Stimulated activated CD4-positive, alpha-beta T cell treated with anti-CD3 and anti-CD28 coated beads, Interleukin-1b, Interleukin-23, amount 100 ng/mL, for 4 hours (primary cell): Measurements from ENCODE around the gene LSM12.
A peak's percentile ranks its signal among the peaks of the same experiment; 100 is the strongest.
"Not testable (repeated sequence)": the region's sequence is repeated elsewhere in the genome, so short reads cannot be mapped to it uniquely, and the experiment has no call there.

Experiments
- DNase-seq, 2 donors: peaks; one replicate each; pipeline ENCODE4 v3.0.0-alpha.2; 2020; ENCODE audit warnings: low read depth in 2 of 2

LSM12 gene

GRCh38 chr17:44007346-44008204 is 58.9 kb downstream of the LSM12 start:
- no peak for DNase-seq

- DNase-seq, result peak; percentile 98 to 99
Observed at GRCh38 chr17:44006598-44007345, 59.7 kb downstream of the LSM12 start.

GRCh38 chr17:44006272-44006597 is 60.2 kb downstream of the LSM12 start:
- DNase-seq, result no peak

GRCh38 chr17:44005527-44006271 is 60.8 kb downstream of the LSM12 start:
- no peak for DNase-seq

GRCh38 chr17:44004761-44005526 is 61.5 kb downstream of the LSM12 start:
- DNase-seq, result no peak

- DNase-seq, result no peak
Observed at GRCh38 chr17:44004077-44004760, 62.3 kb downstream of the LSM12 start, which contains the start of gene NAGS. NAGS (plus strand) TSS chr17:44004622; CDS start chr17:44004664, 42 bp downstream.

- DNase-seq, result no peak
Observed at GRCh38 chr17:44002141-44002848, 64.2 kb downstream of the LSM12 start.

GRCh38 chr17:44001461-44001920 is 65.0 kb downstream of the LSM12 start:
- no peak for DNase-seq

GRCh38 chr17:44000871-44001460 is 65.5 kb downstream of the LSM12 start:
- no peak for DNase-seq

GRCh38 chr17:44000141-44000860 is 66.2 kb downstream of the LSM12 start:
- no peak for DNase-seq

GRCh38 chr17:43999024-43999423 is 67.4 kb downstream of the LSM12 start:
- no peak for DNase-seq

GRCh38 chr17:43998552-43998951 is 67.9 kb downstream of the LSM12 start:
- no peak for DNase-seq

- DNase-seq, result not testable (repeated sequence)
Observed at GRCh38 chr17:43997180-43997579, 69.3 kb downstream of the LSM12 start.

- no peak for DNase-seq
Observed at GRCh38 chr17:43995150-43995471, 71.4 kb downstream of the LSM12 start.

- peak; percentile 49 to 63 for DNase-seq
Observed at GRCh38 chr17:43994272-43995149, 72.0 kb downstream of the LSM12 start.

- DNase-seq, result no peak
Observed at GRCh38 chr17:43992641-43993040, 73.8 kb downstream of the LSM12 start.

GRCh38 chr17:43988301-43988700 is 78.2 kb downstream of the LSM12 start:
- DNase-seq, result no peak
